Rectal smooth muscle tissue (tissue), 1 donor: ENCODE measurements around the gene TMEM92.

Source experiments
- H3K27ac ChIP-seq: one replicate; pipeline ENCODE4 v1.7.0; 2013; ENCODE audit warnings: low read depth, low read length, inconsistent platforms
- H3K27me3 ChIP-seq: one replicate; pipeline ENCODE4 v1.7.0; 2013; ENCODE audit warnings: low read length; ENCODE audit not compliant: control insufficient read depth, insufficient read depth
- H3K36me3 ChIP-seq: one replicate; pipeline ENCODE4 v1.7.0; 2013; ENCODE audit warnings: low read length; ENCODE audit not compliant: control insufficient read depth, insufficient read depth
- H3K4me1 ChIP-seq: one replicate; pipeline ENCODE4 v1.7.0; 2013; ENCODE audit warnings: low read length; ENCODE audit not compliant: control insufficient read depth, insufficient read depth
- H3K4me3 ChIP-seq: one replicate; pipeline ENCODE4 v1.7.0; 2013; ENCODE audit warnings: low read length
- H3K9ac ChIP-seq: one replicate; pipeline ENCODE4 v1.7.0; 2013; ENCODE audit warnings: low read length

The TMEM92 gene

GRCh38 chr17:50256826-50257618, 17.2 kb upstream of the TMEM92 start:
- no peaks in the 10 kb centered on the region for H3K36me3 ChIP-seq
- H3K27ac ChIP-seq = peak overlapping the region; percentile 83
- H3K4me3 ChIP-seq = no peak overlapping the region
- H3K9ac ChIP-seq = no peak overlapping the region
- peaks cover 4% of the 10 kb centered on the region for H3K27me3 ChIP-seq
- peaks cover 24% of the 10 kb centered on the region for H3K4me1 ChIP-seq

GRCh38 chr17:50257676-50258224, 16.5 kb upstream of the TMEM92 start:
- H3K4me1 ChIP-seq = peaks cover 24% of the 10 kb centered on the region
- peak overlapping the region; percentile 83 for H3K27ac ChIP-seq
- no peak overlapping the region for H3K9ac ChIP-seq
- H3K4me3 ChIP-seq = no peak overlapping the region
- H3K27me3 ChIP-seq = peaks cover 4% of the 10 kb centered on the region
- no peaks in the 10 kb centered on the region for H3K36me3 ChIP-seq

GRCh38 chr17:50258647-50259476, 15.4 kb upstream of the TMEM92 start:
- Histone ChIP-seq H3K27me3 (peaks cover 4% of the 10 kb centered on the region), H3K4me3 (no peak overlapping the region), H3K36me3 (no peaks in the 10 kb centered on the region), H3K9ac (no peak overlapping the region), H3K4me1 (peaks cover 27% of the 10 kb centered on the region), H3K27ac (peak overlapping the region; percentile 77)

GRCh38 chr17:50259477-50260324, 14.6 kb upstream of the TMEM92 start:
- no peaks in the 10 kb centered on the region for H3K36me3 ChIP-seq
- H3K9ac ChIP-seq = no peak overlapping the region
- H3K27me3 ChIP-seq = peaks cover 4% of the 10 kb centered on the region
- peaks cover 34% of the 10 kb centered on the region for H3K4me1 ChIP-seq
- H3K4me3 ChIP-seq = no peak overlapping the region
- H3K27ac ChIP-seq = peak overlapping the region; percentile 77

- no peaks in the 10 kb centered on the region for H3K36me3 ChIP-seq
- no peak overlapping the region for H3K9ac ChIP-seq
- H3K27ac ChIP-seq = no peak overlapping the region
- H3K4me1 ChIP-seq = peaks cover 39% of the 10 kb centered on the region
- H3K4me3 ChIP-seq = no peak overlapping the region
- peaks cover 4% of the 10 kb centered on the region for H3K27me3 ChIP-seq
These were observed 13.8 kb upstream of the TMEM92 start for GRCh38 chr17:50260501-50260911.

GRCh38 chr17:50261051-50261915, 13.0 kb upstream of the TMEM92 start:
- Histone ChIP-seq H3K4me1 (peaks cover 39% of the 10 kb centered on the region), H3K27ac (no peak overlapping the region), H3K36me3 (no peaks in the 10 kb centered on the region), H3K9ac (no peak overlapping the region), H3K27me3 (peaks cover 4% of the 10 kb centered on the region), H3K4me3 (no peak overlapping the region)

- Histone ChIP-seq H3K4me1 (peaks cover 48% of the 10 kb centered on the region), H3K9ac (no peak overlapping the region)
These were observed 12.1 kb upstream of the TMEM92 start for GRCh38 chr17:50262001-50262794.

GRCh38 chr17:50263331-50264262, 10.7 kb upstream of the TMEM92 start:
- Histone ChIP-seq H3K27me3 (no peaks in the 10 kb centered on the region), H3K27ac (peak overlapping the region; percentile 59), H3K4me3 (peak overlapping the region; percentile 25), H3K9ac (no peak overlapping the region), H3K36me3 (no peaks in the 10 kb centered on the region), H3K4me1 (peaks cover 35% of the 10 kb centered on the region)

More at GRCh38 chr17:50262001-50262794, 12.1 kb upstream of the TMEM92 start:
- Histone ChIP-seq H3K4me3 (no peak overlapping the region), H3K36me3 (no peaks in the 10 kb centered on the region), H3K27ac (no peak overlapping the region), H3K27me3 (peaks cover 2% of the 10 kb centered on the region)

GRCh38 chr17:50264263-50265113, 9.8 kb upstream of the TMEM92 start:
- H3K27me3 ChIP-seq = no peaks in the 10 kb centered on the region
- H3K9ac ChIP-seq = no peak overlapping the region
- H3K4me3 ChIP-seq = peak overlapping the region; percentile 25
- no peaks in the 10 kb centered on the region for H3K36me3 ChIP-seq
- peaks cover 28% of the 10 kb centered on the region for H3K4me1 ChIP-seq
- peak overlapping the region; percentile 59 for H3K27ac ChIP-seq
